Measurements from ENCODE around the gene M1AP.

- TF ChIP-seq CTCF (IDR thresholded peaks at IDR 0.05) (no peak), POLR2A (IDR thresholded peaks at IDR 0.05) (no peak)
These were observed 1.9 kb downstream of the M1AP start for GRCh38 chr2:74646201-74646600.

Measured in lower leg skin (tissue), 3 donors.